ENCODE data around the gene AIF1L.

GRCh38 chr9:131169563-131170240 is 73.4 kb downstream of the AIF1L start:
- TF ChIP-seq EZH2phosphoT487 (IDR thresholded peaks at IDR 0.05; ENCODE audit: borderline replicate concordance, low read length) (no peak), EZH2 (IDR thresholded peaks at IDR 0.05; ENCODE audit: low read length, unreplicated experiment) (no peak)
- TF ChIP-seq, protein P1, sequence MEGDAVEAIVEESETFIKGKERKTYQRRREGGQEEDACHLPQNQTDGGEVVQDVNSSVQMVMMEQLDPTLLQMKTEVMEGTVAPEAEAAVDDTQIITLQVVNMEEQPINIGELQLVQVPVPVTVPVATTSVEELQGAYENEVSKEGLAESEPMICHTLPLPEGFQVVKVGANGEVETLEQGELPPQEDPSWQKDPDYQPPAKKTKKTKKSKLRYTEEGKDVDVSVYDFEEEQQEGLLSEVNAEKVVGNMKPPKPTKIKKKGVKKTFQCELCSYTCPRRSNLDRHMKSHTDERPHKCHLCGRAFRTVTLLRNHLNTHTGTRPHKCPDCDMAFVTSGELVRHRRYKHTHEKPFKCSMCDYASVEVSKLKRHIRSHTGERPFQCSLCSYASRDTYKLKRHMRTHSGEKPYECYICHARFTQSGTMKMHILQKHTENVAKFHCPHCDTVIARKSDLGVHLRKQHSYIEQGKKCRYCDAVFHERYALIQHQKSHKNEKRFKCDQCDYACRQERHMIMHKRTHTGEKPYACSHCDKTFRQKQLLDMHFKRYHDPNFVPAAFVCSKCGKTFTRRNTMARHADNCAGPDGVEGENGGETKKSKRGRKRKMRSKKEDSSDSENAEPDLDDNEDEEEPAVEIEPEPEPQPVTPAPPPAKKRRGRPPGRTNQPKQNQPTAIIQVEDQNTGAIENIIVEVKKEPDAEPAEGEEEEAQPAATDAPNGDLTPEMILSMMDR (conservative IDR thresholded peaks at IDR 0.05; ENCODE audit: low read depth, low read length), result no peak

All from PC-3 (cell line).